UCSD-AML1 (cell line): ENCODE measurements around the gene MSI2.

ENCODE experiments used
- DNase-seq: peaks from one replicate; lab custom pipeline; 2025; ENCODE audit not compliant: unreplicated experiment; lab: John Stamatoyannopoulos, UW

MSI2 gene

GRCh38 chr17:57548421-57549410, 292.4 kb downstream of the MSI2 start:
- no peak for DNase-seq

- DNase-seq, result no peak
These were observed 293.1 kb downstream of the MSI2 start for GRCh38 chr17:57549468-57549867.

GRCh38 chr17:57550016-57550415, 293.7 kb downstream of the MSI2 start:
- DNase-seq, result no peak

- no peak for DNase-seq
These were observed 294.5 kb downstream of the MSI2 start for GRCh38 chr17:57550668-57551315.

GRCh38 chr17:57551321-57552079, 295.2 kb downstream of the MSI2 start:
- no peak for DNase-seq

- DNase-seq, result no peak
These were observed 295.8 kb downstream of the MSI2 start for GRCh38 chr17:57552114-57552624.

GRCh38 chr17:57553526-57553925, 297.2 kb downstream of the MSI2 start:
- DNase-seq, result no peak

- no peak for DNase-seq
These were observed 297.9 kb downstream of the MSI2 start for GRCh38 chr17:57553991-57554825.

GRCh38 chr17:57554826-57555635, 298.7 kb downstream of the MSI2 start:
- DNase-seq, result no peak

GRCh38 chr17:57555636-57556175, 299.4 kb downstream of the MSI2 start:
- DNase-seq, result no peak

- no peak for DNase-seq
These were observed 300.0 kb downstream of the MSI2 start for GRCh38 chr17:57556320-57556719.

- no peak for DNase-seq
These were observed 300.7 kb downstream of the MSI2 start for GRCh38 chr17:57556977-57557376.

- DNase-seq, result no peak
These were observed 301.1 kb downstream of the MSI2 start for GRCh38 chr17:57557416-57557815.

- DNase-seq, result no peak
These were observed 301.7 kb downstream of the MSI2 start for GRCh38 chr17:57557834-57558681.

- no peak for DNase-seq
These were observed 302.9 kb downstream of the MSI2 start for GRCh38 chr17:57559226-57559625.

- DNase-seq, result no peak
These were observed 303.5 kb downstream of the MSI2 start for GRCh38 chr17:57559634-57560318.

- no peak for DNase-seq
These were observed 304.0 kb downstream of the MSI2 start for GRCh38 chr17:57560319-57560705.
